Lower leg skin (tissue), 4 donors: ENCODE data around the gene OR5I1. TPM values are rescaled to one million over a fixed set of nuclear protein-coding genes. Genes with fewer than 3 reads are reported as not detected.
"Not testable (repeated sequence)": the region's sequence is repeated elsewhere in the genome, so short reads cannot be mapped to it uniquely, and the experiment has no call there.

ENCODE experiments used
- DNase-seq, 2 donors: peaks; one replicate each; pipeline ENCODE4 v3.0.0-alpha.2; 2019; ENCODE audit warnings: low spot score in 2 of 2
- H3K4me3 ChIP-seq: fragments of 200-600 bp; sonication (generic); 2 replicates; pipeline ENCODE4 v1.5.1; 2017; ENCODE audit warnings: mild to moderate bottlenecking, low read depth; ENCODE audit not compliant: poor library complexity, severe bottlenecking
- POLR2A ChIP-seq, 2 donors: fragments of 450-650 bp; IDR thresholded peaks; one replicate each; pipeline ENCODE4 v1.6.1; 2016 to 2017; ENCODE audit warnings: antibody characterized with exemption in 2 of 2, mild to moderate bottlenecking in 1 of 2, moderate library complexity in 1 of 2
- WGBS, 2 donors: methylation state at CpG; one replicate each; pipeline ENCODE4 v1.1.5; 2018; 5-methylcytosine and 5-hydroxymethylcytosine counted together
- intact Hi-C: fragments of 100-400 bp; cut with DNase I; formaldehyde crosslinking; loops from one replicate; pipeline ENCODE4 v1.15.0; 2023; ENCODE audit warnings: low total_unique reads
- total RNA-seq, 4 donors: library from RNA; depleted of rRNA; stranded (reverse); fragments of >200 nt; gene quantifications; one replicate each; pipeline ENCODE4 v1.1.0, GENCODE V29; 2016
- TF ChIP-seq, protein P1 (sequence below), 3 donors: fragments of 450-650 bp; IDR thresholded peaks; one replicate each; pipeline ENCODE4 v1.5.1; 2016; ENCODE audit warnings: antibody characterized with exemption in 3 of 3, mild to moderate bottlenecking in 3 of 3, moderate library complexity in 2 of 3

OR5I1 gene
- total RNA-seq, 4 donors from 2014 or later = not detected

DNA sequence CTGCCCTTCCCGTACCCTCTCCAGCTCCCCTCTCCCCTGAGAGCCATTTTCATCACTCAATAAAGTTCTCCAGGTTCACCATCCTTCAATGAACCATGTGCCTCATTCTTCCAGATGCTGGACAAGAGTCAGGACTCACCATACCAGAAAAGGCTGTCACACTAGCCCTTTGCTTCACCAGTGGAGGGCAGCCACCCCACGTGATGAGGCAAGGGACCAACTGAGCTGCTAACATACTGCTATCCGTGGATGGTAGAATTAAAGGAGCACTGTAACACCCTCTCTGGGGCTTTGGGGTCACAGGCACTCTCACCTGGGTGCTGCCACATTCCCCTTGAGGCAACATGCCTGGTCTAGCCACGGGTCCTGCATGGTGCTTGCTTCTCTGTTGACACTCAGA, 13.1 kb upstream of the OR5I1 start:
- TF ChIP-seq POLR2A (IDR thresholded peaks at IDR 0.05) = no peak
- TF ChIP-seq, protein P1, sequence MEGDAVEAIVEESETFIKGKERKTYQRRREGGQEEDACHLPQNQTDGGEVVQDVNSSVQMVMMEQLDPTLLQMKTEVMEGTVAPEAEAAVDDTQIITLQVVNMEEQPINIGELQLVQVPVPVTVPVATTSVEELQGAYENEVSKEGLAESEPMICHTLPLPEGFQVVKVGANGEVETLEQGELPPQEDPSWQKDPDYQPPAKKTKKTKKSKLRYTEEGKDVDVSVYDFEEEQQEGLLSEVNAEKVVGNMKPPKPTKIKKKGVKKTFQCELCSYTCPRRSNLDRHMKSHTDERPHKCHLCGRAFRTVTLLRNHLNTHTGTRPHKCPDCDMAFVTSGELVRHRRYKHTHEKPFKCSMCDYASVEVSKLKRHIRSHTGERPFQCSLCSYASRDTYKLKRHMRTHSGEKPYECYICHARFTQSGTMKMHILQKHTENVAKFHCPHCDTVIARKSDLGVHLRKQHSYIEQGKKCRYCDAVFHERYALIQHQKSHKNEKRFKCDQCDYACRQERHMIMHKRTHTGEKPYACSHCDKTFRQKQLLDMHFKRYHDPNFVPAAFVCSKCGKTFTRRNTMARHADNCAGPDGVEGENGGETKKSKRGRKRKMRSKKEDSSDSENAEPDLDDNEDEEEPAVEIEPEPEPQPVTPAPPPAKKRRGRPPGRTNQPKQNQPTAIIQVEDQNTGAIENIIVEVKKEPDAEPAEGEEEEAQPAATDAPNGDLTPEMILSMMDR (IDR thresholded peaks at IDR 0.05) = no peak
- no peak for DNase-seq
- intact Hi-C loops = no loop called here
- no peak overlapping the region for H3K4me3 ChIP-seq
- 61 to 64% methylated on average over 3 to 4 of the region's 4 CpGs for WGBS, 2 donors

DNA sequence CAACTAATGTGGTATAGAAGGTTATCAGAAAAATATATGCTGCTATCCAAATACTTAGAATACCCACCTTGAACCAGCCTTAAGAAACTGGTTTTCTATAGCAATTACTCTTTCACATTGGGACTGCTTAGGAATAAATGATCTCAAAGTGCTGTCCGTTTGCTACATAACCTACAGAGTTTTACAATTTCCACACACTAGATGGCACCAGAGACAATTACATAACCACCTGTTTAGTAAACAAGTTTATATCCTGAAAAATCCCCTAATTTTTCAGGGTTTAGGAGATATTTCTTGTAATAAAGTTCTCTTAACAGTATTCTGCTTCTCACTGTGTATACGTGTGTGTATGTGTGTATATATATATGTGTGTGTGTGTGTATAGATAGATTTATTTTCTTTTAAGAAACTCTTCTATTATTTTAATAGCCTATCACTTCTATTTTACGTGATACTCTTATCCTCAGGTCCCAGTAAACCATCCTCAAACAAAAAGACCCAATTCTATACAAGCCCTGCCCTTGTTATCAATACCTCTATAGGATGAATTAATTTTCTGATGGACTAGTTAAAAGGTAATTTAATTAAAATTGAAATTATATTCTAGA, 6.7 kb upstream of the OR5I1 start:
- WGBS, 2 donors = 9 to 12% methylated on average over 3 of the region's 3 CpGs
- TF ChIP-seq, protein P1 (IDR thresholded peaks at IDR 0.05) = no peak
- no peak for TF ChIP-seq POLR2A (IDR thresholded peaks at IDR 0.05)
- no peak overlapping the region for H3K4me3 ChIP-seq
- no peak for DNase-seq
- intact Hi-C loops = no loop called here

DNA sequence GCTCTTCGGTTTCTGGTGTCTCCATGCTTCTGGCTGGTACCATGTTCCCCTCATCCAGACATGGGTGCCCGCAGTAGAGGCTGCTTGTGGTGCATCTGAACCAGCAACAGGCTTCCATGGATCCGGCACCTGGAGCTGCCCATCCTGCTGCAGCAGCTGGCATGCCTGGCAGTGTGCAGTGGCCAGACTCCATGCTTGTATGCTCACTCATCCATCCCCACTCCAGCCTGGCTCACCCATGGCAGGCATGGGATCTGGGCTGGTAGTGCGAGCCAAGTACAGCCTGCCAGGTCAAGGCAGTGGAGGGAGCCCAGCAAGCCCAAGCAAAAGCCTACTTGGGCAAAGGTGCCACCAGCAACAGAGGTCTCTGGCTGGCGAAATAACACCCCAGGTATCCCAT, 15.7 kb downstream of the OR5I1 start:
- WGBS, 2 donors = 83% methylated on average over 4 to 5 of the region's 5 CpGs
- intact Hi-C loops = no loop called here
- no peak for TF ChIP-seq POLR2A (IDR thresholded peaks at IDR 0.05)
- TF ChIP-seq, protein P1 (IDR thresholded peaks at IDR 0.05) = no peak
- no peak for DNase-seq
- no peak overlapping the region for H3K4me3 ChIP-seq

DNA sequence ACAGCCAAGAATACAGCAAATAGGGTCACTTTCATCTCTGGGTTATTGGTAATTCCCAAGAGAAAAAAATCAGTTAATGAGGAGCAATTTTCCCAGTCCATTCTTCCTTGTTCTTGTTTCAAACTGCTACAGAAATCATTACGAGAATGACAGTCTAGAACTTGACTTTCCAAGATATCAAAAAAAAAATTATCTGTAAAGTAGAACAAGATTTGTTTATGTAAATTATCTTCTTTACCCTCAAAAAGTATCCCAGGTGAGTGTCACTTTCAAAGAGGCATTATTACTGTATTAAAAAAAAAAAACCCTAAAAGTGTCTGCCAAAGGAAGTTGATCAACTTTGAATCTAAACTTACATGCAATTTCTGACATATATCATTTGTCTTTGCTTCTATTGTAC, 21.7 kb downstream of the OR5I1 start, which contains the start of gene OR5W2:
Gene OR5W2, minus strand, starts transcription at position 101 of the 400 bp plus-strand sequence. Its CDS starts 0 bp downstream, at position 101.
- no peak within 1 kb of the TSS for H3K4me3 ChIP-seq
- WGBS, 2 donors = 68% methylated on average over 1 of the region's 1 CpG
- DNase-seq = no peak
- TF ChIP-seq POLR2A (IDR thresholded peaks at IDR 0.05) = no peak
- TF ChIP-seq, protein P1 (IDR thresholded peaks at IDR 0.05) = no peak
- intact Hi-C loops = no loop called here

DNA sequence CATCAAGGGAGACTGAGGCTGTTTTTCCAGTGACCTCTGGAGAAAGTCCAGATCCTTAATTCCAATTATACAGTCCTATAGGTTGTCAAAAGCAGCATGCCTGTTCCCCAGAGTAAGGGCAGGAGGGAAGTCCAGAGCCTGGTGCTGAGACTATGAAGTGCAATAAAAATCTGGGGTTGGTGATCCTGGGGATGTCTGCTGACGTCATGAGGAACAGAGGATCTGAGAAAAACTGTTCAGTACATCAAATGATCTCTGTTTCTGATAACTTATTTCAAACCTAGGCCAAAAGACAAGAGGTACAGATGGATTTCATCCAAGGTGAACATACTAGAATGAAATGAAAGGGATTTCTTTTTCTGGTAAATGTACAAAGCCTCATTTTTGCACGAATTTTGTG, 33.9 kb downstream of the OR5I1 start:
- no peak for DNase-seq
- H3K4me3 ChIP-seq = no peak overlapping the region
- no peak for TF ChIP-seq POLR2A (IDR thresholded peaks at IDR 0.05)
- TF ChIP-seq, protein P1 (IDR thresholded peaks at IDR 0.05) = no peak
- intact Hi-C loops = no loop called here
- 25 to 38% methylated on average over 2 of the region's 2 CpGs for WGBS, 2 donors

DNA sequence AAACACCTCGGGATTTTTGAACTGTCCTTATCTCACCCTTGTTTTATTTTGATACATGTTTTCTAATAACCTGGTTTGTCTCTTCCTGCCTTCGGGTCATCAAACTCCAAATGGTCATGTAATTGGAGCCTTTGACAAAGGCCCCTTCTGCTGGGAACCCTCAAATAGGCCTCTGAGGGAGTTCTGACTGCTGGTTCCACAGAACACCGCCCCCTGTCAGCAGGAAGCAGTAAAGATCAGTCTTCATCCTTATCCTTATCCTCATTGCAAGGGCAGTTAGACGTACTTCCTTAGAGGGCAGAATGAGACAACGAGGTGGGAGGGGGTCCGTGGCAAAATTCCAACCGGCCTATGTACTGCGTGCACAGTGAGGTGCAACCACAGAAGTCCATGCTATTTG, 41.0 kb downstream of the OR5I1 start:
- 59 to 62% methylated on average over 8 of the region's 8 CpGs for WGBS, 2 donors
- intact Hi-C loops = no loop called here

DNA sequence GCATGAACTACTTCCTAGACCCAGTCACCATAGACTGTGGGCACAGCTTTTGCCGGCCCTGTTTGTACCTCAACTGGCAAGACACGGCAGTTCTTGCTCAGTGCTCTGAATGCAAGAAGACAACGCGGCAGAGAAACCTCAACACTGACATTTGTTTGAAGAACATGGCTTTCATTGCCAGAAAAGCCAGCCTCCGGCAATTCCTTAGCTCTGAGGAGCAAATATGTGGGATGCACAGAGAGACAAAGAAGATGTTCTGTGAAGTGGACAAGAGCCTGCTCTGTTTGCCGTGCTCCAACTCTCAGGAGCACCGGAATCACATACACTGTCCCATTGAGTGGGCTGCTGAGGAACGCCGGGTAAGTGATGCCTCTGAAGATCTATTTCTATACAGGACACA, 50.7 kb downstream of the OR5I1 start:
- DNase-seq, intact Hi-C loops: not testable (repeated sequence)
- WGBS, 2 donors = 87 to 96% methylated on average over 9 of the region's 9 CpGs

More for the DNA sequence above, 41.0 kb downstream of the OR5I1 start:
- TF ChIP-seq, protein P1 (IDR thresholded peaks at IDR 0.05) = no peak
- TF ChIP-seq POLR2A (IDR thresholded peaks at IDR 0.05) = no peak
- DNase-seq = no peak
- H3K4me3 ChIP-seq = no peak overlapping the region

More for the DNA sequence above, 50.7 kb downstream of the OR5I1 start:
- H3K4me3 ChIP-seq = not testable (repeated sequence)
